Mesenteric fat pad (tissue), 1 donor: ENCODE measurements around the gene GPATCH8. TPM values are rescaled to one million over a fixed set of nuclear protein-coding genes. Genes with fewer than 3 reads are reported as not detected.

ENCODE experiments used
- DNase-seq: peaks from one replicate; pipeline ENCODE4 v3.0.0-alpha.2; 2020; ENCODE audit warnings: low spot score
- total RNA-seq: library from RNA; stranded (reverse); fragmentation: NEBNext Ultra II Directional; extraction: Animal tissue kit (Norgen Biotek cat#: 25700); gene quantifications from one replicate; pipeline ENCODE4 v1.2.1, GENCODE V29; 2021
- donor health status: DM: yes; HTN: yes; CAD: no.

The GPATCH8 gene
- total RNA-seq, 1 donor from 2014 or later, result 38.1 TPM

DNA sequence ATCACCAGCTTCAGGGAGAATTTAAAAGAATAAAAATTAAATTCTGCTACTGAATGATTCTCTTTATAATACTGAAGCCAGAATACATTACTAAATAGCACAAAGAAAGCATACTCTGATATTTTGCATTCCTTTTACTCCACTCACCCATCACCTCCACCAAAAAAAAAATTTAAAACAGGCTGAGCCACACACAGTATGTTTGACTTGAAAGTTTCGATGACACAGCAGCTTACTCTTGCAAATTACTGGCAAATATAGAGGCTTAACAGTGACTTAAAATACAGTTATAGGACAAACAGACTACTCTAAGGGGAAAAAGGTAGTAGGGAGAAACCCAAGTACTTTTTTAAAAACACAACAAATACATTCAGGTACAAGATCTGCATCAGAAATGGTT lies 39.2 kb downstream of the GPATCH8 start:
- DNase-seq, result no peak

GRCh38 chr17:44451832-44452231 lies 51.4 kb downstream of the GPATCH8 start:
- DNase-seq, result no peak

GRCh38 chr17:44451016-44451627 lies 52.1 kb downstream of the GPATCH8 start:
- DNase-seq, result no peak

DNA sequence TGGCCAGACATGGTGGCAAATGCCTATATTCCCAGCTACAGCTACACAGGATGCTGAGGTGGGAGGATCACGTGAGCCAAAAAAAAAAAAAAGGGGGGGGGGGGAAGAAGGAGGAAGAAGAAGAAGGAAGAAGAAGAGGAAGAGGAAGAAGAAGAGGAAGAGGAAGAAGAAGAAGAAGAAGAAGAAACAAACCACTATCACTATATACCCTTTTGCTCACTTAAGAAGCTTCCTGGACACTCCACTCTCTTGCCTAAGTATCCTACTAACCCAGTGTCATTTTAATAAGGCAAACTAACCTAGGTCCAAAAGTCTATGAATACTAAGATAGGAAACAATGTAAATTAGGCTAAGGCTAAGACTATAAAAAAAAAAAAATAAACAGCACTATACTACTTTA lies 54.8 kb downstream of the GPATCH8 start:
- DNase-seq, result no peak

DNA sequence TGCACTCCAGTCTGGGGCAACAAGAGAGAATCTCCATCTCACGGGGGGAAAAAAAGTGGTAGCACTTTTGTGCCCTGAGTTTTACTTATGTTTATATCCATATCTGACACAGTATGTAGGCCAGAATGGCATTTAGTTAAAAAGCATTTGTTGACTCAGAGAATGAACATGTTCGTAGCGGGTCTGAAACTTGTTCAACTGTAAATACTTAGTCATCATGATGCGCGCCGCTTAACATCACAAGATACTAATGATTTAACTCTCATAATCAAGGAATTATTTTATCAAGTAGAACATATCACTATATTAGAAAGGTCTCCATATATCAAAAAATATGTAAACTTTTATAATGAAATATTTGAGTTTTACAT lies 58.5 kb downstream of the GPATCH8 start:
- DNase-seq, result no peak

DNA sequence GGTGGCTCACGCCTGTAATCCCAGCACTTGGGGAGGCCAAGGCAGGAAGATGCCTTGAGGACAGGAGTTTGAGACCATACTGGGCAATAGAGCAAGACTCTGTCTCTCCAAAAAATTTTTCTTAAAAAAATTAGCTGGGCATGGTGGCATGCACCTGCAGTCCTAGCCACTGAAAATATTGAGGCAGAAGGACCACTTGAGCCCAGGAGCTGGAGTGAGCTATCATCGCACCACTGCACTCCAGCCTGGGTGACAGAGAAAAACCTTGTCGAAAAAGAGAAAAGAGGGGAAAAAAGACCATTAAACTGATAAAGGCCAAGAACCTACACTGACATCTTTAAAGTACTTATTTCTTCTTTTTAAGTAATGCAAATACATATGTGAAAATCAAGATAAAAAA lies 60.4 kb downstream of the GPATCH8 start:
- DNase-seq, result no peak

DNA sequence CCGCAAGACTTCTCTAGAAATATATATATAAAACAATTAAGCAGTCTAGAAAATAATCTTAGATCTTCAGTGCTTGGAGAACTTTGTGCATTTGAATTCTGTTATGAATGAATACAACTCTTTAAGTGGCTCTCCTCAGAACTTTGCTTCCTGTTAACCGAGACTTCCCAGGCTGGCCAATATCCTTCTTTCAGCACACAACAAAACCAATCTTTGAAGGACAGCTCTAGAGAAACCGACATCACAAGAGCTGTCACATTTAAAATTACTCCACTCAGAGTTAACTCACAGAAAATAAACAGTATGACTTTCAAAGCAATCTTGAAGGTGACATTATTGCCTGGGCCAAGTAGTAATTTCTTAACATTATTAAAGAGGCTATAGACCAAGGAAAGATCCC lies 64.0 kb downstream of the GPATCH8 start:
- no peak for DNase-seq

DNA sequence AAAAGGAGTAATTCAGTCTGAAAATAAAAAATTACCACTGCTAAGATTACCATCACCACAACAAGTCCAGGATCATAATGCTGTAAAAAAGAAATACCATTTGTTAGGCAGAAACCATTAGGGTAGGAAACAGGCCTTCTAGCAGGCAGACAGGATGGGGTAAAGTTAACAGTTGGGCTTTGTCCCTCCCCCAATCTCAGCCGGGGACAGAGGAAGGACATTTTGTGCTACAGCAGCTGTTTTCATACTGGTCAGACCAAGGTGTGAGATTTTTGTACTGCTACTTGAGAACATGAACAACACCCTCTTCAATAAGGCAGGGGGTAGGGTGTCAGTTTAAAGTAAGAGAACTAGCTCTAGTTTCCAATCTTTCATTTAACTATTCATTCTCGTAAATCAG lies 64.6 kb downstream of the GPATCH8 start:
- DNase-seq, result no peak

- DNase-seq, result no peak
These were observed 66.9 kb downstream of the GPATCH8 start for GRCh38 chr17:44436336-44436735.

DNA sequence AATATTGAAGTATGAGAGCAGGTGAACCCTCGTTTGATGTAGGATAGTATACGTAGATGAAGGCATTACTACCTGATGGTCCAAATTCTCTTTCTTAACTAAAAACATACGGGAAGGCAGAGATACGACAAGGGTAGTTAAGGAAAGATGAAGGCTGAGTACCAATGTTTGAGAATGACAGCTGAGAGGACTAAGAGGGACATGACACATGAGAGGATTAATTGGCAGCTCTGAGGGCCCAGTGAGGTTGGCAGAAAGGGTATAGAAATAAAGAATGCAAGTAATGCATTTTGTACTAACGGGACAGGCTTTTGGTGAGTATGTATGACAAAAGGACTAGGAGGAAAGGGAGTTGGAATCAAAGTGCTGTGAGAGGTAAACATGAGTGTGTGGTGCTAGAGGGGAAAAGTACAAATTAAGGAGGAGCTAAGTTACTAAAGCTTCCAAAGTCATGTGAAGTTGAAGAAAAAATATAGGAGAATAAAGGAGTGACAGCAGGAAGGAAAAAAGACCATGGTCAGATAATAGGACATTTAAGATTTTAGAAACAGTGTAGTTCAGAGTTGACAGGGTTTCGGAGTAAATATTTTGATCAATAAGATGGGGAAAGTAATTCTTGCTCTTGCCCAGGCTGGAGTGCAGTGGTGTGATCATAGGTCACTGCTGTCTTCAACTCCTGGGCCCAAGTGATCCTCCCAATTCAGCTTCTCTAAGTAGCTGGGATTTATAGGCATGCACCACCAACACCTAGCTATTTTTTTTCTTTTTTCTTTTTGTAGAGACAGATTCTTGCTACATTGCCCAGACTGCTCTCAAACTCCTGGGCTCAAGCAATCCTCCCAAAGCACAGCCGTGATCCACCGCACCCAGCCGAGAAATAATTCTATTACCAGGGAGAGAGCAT lies 70.7 kb downstream of the GPATCH8 start:
- no peak for DNase-seq

GRCh38 chr17:44424828-44425461 lies 78.3 kb downstream of the GPATCH8 start:
- DNase-seq, result no peak

DNA sequence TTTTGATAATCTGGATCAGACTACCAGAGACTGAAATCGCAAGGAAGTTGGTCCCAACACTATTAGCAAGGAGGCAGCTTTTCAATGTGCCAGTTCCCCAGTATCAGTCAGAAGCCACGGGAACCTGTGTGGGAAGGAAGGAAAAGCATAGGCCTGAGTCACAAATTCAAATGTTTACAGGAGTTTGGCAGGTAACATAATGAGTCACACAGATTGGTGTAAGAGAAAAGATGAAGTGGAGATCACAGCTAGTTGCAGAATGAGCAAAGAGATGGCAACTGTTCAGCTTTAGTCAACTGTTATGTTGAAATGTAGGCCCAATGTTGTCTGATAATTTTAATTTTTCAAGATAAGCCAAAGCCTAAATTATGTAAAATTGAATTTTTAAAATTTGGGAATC lies 85.7 kb downstream of the GPATCH8 start:
- no peak for DNase-seq

- DNase-seq, result no peak
These were observed 86.5 kb downstream of the GPATCH8 start for GRCh38 chr17:44416558-44417289.

DNA sequence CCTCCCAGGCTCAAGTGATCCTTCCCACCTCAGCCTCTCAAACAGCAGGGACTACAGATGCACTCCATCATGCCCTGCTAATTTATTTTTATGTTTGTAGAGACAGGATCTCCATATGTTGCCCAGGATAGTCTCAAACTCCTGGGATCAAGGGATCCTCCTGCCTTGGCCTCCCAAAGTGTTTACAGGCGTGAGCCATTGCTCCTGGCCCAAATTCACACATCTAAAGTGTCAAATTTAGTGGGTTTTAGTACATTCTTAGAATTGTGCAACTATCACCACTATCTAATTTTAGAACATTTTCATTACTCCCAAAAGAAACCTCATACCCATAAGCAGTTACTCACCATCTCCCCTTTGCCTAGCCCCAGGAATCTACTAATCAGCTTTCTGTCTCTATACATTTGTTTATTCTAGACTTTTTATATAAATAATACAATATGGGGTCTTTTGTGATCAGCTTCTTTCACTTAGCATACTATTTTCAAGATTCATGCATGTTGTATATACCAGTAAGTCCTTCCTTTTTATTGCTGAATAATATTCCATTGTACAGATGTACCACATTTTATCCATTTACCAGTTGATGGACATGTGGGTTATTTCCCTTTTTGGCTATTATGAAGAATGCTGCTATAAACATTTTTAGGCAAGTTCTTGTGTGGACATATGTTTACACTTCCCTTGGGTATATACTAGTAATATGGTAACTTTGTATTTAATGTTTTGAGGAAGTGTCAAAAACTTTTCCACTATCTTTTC lies 88.6 kb downstream of the GPATCH8 start:
- no peak for DNase-seq

GRCh38 chr17:44409309-44410028 lies 93.7 kb downstream of the GPATCH8 start:
- no peak for DNase-seq

DNA sequence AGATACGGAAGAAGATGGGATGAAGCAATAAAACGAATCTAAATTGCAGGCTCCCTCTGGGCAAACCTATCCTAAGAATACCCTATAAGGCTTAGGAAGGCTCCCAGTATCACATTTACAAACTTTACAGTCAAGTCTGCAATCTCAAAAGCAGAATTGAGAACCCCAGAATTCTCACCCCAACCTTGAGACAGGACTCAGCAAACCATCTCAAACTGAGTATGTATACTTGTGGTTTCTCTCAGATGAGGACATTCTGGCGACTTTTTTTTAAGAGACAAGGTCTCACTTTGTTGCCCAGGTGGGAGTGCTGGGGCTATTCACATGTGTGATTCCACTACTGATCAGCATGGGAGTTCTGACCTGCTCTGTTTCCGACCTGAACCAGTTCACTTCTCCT lies 94.4 kb downstream of the GPATCH8 start:
- no peak for DNase-seq

DNA sequence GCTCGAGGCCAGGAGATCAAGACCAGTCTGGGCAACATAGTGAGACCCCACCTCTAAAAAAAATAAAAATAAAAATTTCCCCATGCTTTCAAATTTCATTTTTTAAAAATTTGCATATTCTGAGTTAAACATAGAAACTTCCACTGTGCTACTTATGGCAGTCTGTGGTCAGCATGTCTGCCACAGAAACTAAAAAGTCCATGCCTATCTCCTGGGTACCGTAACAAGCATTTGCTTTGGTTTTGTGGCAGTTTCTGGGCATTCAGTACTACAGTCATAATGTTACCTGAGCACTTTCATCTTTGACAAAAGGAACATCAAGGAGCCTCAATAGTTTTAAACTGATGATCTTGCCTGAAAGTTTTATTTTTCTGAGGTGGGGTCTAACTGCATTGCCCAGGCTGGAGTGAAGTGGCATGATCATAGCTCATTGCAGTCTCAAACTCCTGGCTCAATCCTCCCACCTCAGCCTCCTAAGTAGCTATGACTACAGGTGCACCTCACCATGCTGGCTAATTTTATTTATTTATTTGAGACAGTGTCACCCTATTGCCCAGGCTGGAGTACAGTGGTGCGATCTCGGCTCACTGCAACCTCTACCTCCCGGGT lies 100.5 kb downstream of the GPATCH8 start:
- DNase-seq, result no peak

GRCh38 chr17:44400226-44400847 lies 102.9 kb downstream of the GPATCH8 start:
- DNase-seq, result peak; percentile 33
